Measurements from ENCODE around the gene AGXT2. TPM values are rescaled to one million over a fixed set of nuclear protein-coding genes. Genes with fewer than 3 reads are reported as not detected.

Gene AGXT2
- total RNA-seq, 1 experiment from 2014 or later = not detected

DNA sequence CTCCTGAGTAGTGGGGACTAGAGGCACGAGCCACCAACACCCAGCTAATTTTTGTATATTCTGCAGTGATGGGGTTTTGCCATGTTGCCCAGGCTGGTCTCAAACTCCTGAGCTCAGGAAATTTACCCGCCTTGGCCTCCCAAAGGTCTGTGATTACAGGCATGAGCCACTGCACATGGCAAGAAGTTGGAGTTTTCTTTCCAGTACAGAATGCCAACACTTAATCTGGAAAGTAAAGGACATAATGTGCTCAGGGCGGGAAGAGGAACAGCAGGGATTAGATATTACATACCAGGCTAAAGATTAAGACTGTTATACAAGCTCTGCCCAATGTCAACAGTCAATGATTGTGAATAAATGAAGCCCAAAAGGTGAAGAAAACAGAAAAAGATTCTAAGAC lies 47.2 kb upstream of the AGXT2 start:
- Mint-ChIP-seq H3K4me1 (peaks cover 20% of the 10 kb centered on the region), H3K27me3 (ENCODE audit: low read depth) (no peaks in the 10 kb centered on the region), H3K4me3 (no peak overlapping the region), H3K27ac (no peak overlapping the region), H3K36me3 (no peaks in the 10 kb centered on the region), H3K9me3 (no peaks in the 10 kb centered on the region)
- no peak for DNase-seq (ENCODE audit: low spot score)
- ChIA-PET POLR2A (no interaction called here), CTCF (no interaction called here)
- TF ChIP-seq HMGXB4 (CRISPR knock-in tag; IDR thresholded peaks at IDR 0.05) = no peak
- no peak for TF ChIP-seq FOXJ3 (CRISPR knock-in tag; IDR thresholded peaks at IDR 0.05; ENCODE audit: borderline replicate concordance)
- TF ChIP-seq ZBTB43 (CRISPR knock-in tag; IDR thresholded peaks at IDR 0.05) = no peak
- ATAC-seq = no peak

DNA sequence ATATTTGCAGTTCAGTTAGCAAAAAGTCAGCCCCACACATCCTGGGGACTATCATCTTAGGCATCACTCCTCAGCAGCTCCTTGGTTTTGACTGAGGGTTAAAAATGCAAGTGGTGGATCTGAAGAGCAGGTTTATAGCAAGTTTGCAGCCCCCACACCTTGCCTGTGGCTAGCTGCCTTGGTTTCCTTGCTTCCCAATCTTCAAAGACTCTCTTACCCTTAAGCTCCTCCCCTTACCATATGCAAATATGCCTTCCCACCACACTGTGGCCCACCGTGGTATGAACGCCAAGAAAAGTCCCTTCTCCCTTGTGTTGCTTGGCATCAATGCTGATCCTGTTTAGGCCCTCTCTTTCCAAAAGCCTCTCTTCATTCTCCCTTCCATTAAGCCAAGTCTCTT lies 45.0 kb upstream of the AGXT2 start:
- DNase-seq (ENCODE audit: low spot score) = no peak
- no peak overlapping the region for H3K4me3 Mint-ChIP-seq
- H3K27me3 Mint-ChIP-seq (ENCODE audit: low read depth) = no peaks in the 10 kb centered on the region
- H3K4me1 Mint-ChIP-seq = peaks cover 20% of the 10 kb centered on the region
- H3K36me3 Mint-ChIP-seq = no peaks in the 10 kb centered on the region
- CTCF ChIA-PET = interaction anchor here (1.0 to 1.5 kb wide), 2 partner anchors 11 to 90 kb away, joined by 4 to 6 read pairs; no protein-coding TSS in a partner anchor
- H3K9me3 Mint-ChIP-seq = no peaks in the 10 kb centered on the region
- no peak for ATAC-seq
- POLR2A ChIA-PET = no interaction called here
- no peak overlapping the region for H3K27ac Mint-ChIP-seq
- TF ChIP-seq EMX1 (CRISPR knock-in tag; IDR thresholded peaks at IDR 0.05) (no peak), NR1H2 (CRISPR knock-in tag; IDR thresholded peaks at IDR 0.05) (no peak), GTF2I (CRISPR knock-in tag; conservative IDR thresholded peaks at IDR 0.05) (no peak), PRRX2 (CRISPR knock-in tag; IDR thresholded peaks at IDR 0.05) (no peak), ZNF671 (CRISPR knock-in tag; IDR thresholded peaks at IDR 0.05) (no peak), ZNF138 (CRISPR knock-in tag; conservative IDR thresholded peaks at IDR 0.05) (no peak), RELA (CRISPR knock-in tag; IDR thresholded peaks at IDR 0.05; ENCODE audit: borderline replicate concordance) (no peak), HMGA2 (CRISPR knock-in tag; IDR thresholded peaks at IDR 0.05) (no peak), ZSCAN18 (CRISPR knock-in tag; IDR thresholded peaks at IDR 0.05) (no peak), NFE2L1 (CRISPR knock-in tag; IDR thresholded peaks at IDR 0.05) (no peak), E2F4 (CRISPR knock-in tag; IDR thresholded peaks at IDR 0.05; ENCODE audit: borderline replicate concordance, low read depth) (no peak), TCF7 (CRISPR knock-in tag; IDR thresholded peaks at IDR 0.05; ENCODE audit: low read depth) (no peak), ZNF423 (CRISPR knock-in tag; IDR thresholded peaks at IDR 0.05) (no peak), ATF2 (CRISPR knock-in tag; IDR thresholded peaks at IDR 0.05; ENCODE audit: borderline replicate concordance, low read depth) (no peak), ZNF317 (CRISPR knock-in tag; IDR thresholded peaks at IDR 0.05; ENCODE audit: borderline replicate concordance, low read depth) (no peak), ZBTB21 (CRISPR knock-in tag; IDR thresholded peaks at IDR 0.05; ENCODE audit: borderline replicate concordance) (no peak)
- TF ChIP-seq, protein P1, sequence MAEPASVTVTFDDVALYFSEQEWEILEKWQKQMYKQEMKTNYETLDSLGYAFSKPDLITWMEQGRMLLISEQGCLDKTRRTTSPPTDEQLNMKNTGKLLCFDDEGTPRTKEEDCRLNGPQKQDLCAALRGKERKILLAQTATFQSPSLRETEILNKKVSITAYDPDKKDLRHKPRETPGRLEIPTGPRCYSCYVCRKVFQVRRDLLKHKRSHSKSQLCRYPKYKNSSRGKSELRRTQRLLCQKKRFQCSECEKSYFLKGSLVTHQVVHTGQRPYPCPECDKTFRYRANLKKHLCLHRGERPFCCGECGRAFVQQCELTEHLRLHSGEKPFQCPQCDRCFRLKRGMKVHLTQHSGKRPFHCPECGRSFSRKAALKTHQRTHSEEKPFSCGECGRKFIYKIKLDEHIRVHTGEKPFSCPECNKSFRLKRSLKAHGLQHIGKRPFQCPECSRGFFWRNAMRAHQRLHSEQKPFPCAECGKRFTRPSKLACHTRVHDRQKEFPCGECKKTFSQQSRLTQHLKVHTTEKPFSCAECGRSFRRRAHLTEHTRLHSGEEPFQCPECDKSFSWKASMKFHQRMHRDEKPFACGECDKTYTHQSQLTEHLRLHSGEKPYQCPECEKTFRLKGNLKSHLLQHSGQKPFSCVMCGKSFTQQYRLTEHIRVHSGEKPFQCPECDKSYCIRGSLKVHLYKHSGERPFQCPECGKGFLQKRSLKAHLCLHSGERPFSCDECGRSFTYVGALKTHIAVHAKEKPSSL (CRISPR knock-in tag; conservative IDR thresholded peaks at IDR 0.05) = no peak
- TF ChIP-seq, protein P2, sequence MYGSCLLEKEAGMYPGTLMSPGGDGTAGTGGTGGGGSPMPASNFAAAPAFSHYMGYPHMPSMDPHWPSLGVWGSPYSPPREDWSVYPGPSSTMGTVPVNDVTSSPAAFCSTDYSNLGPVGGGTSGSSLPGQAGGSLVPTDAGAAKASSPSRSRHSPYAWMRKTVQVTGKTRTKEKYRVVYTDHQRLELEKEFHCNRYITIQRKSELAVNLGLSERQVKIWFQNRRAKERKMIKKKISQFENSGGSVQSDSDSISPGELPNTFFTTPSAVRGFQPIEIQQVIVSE (CRISPR knock-in tag; IDR thresholded peaks at IDR 0.05; ENCODE audit: borderline replicate concordance) = no peak
- TF ChIP-seq, protein P3, sequence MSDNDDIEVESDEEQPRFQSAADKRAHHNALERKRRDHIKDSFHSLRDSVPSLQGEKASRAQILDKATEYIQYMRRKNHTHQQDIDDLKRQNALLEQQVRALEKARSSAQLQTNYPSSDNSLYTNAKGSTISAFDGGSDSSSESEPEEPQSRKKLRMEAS (CRISPR knock-in tag; IDR thresholded peaks at IDR 0.05) = no peak

Measured in WTC11 (cell line).